Mononuclear cell (primary cell): ENCODE data around the gene SEMA3D. TPM values are rescaled to one million over a fixed set of nuclear protein-coding genes. Genes with fewer than 3 reads are reported as not detected.

Experiments
- H3K27me3 ChIP-seq: 2 replicates; pipeline ENCODE4 v1.6.0; 2011; ENCODE audit warnings: low read length, control low read depth; ENCODE audit not compliant: insufficient read depth
- H3K4me1 ChIP-seq: 2 replicates; pipeline ENCODE4 v1.5.1; 2011; ENCODE audit warnings: mild to moderate bottlenecking, low read length, control low read depth; ENCODE audit not compliant: insufficient read depth
- H3K4me3 ChIP-seq: 2 replicates; pipeline ENCODE4 v1.5.1; 2011; ENCODE audit warnings: mild to moderate bottlenecking, low read length, moderate library complexity
- H3K9me3 ChIP-seq: 2 replicates; pipeline ENCODE4 v1.5.1; 2011; ENCODE audit warnings: low read depth, mild to moderate bottlenecking, control low read depth, low read length
- total RNA-seq: library from RNA; depleted of rRNA; stranded (reverse); fragments of >200 nt; gene quantifications from one replicate; pipeline ENCODE4 v1.2.3, GENCODE V29; 2012

SEMA3D gene
- total RNA-seq, 1 donor = 0.21 TPM

- H3K9me3 ChIP-seq = no peaks in the 10 kb centered on the region
- no peaks in the 10 kb centered on the region for H3K27me3 ChIP-seq
- H3K4me1 ChIP-seq = no peaks in the 10 kb centered on the region
- no peak overlapping the region for H3K4me3 ChIP-seq
These were observed 22.5 kb downstream of the SEMA3D start for GRCh38 chr7:85164376-85164775.

- Histone ChIP-seq H3K4me1 (no peaks in the 10 kb centered on the region), H3K9me3 (no peaks in the 10 kb centered on the region), H3K4me3 (no peak overlapping the region), H3K27me3 (no peaks in the 10 kb centered on the region)
These were observed 24.1 kb downstream of the SEMA3D start for GRCh38 chr7:85162721-85163120.

- H3K4me3 ChIP-seq = no peak overlapping the region
- no peaks in the 10 kb centered on the region for H3K27me3 ChIP-seq
These were observed 26.6 kb downstream of the SEMA3D start for GRCh38 chr7:85160223-85160622.

GRCh38 chr7:85159003-85159402 is 27.9 kb downstream of the SEMA3D start:
- H3K4me3 ChIP-seq = no peak overlapping the region
- H3K9me3 ChIP-seq = no peaks in the 10 kb centered on the region
- no peaks in the 10 kb centered on the region for H3K27me3 ChIP-seq
- no peaks in the 10 kb centered on the region for H3K4me1 ChIP-seq

More at GRCh38 chr7:85160223-85160622, 26.6 kb downstream of the SEMA3D start:
- H3K4me1 ChIP-seq = no peaks in the 10 kb centered on the region
- no peaks in the 10 kb centered on the region for H3K9me3 ChIP-seq

- H3K27me3 ChIP-seq = no peaks in the 10 kb centered on the region
- H3K4me3 ChIP-seq = no peak overlapping the region
- H3K9me3 ChIP-seq = no peaks in the 10 kb centered on the region
- no peaks in the 10 kb centered on the region for H3K4me1 ChIP-seq
These were observed 30.1 kb downstream of the SEMA3D start for GRCh38 chr7:85156661-85157208.

- Histone ChIP-seq H3K4me3 (no peak overlapping the region), H3K4me1 (no peaks in the 10 kb centered on the region), H3K9me3 (no peaks in the 10 kb centered on the region), H3K27me3 (no peaks in the 10 kb centered on the region)
These were observed 32.4 kb downstream of the SEMA3D start for GRCh38 chr7:85154282-85154937.

- Histone ChIP-seq H3K4me3 (no peak overlapping the region), H3K27me3 (no peaks in the 10 kb centered on the region), H3K9me3 (no peaks in the 10 kb centered on the region), H3K4me1 (no peaks in the 10 kb centered on the region)
These were observed 33.1 kb downstream of the SEMA3D start for GRCh38 chr7:85153715-85154114.

GRCh38 chr7:85150624-85151023 is 36.2 kb downstream of the SEMA3D start:
- no peaks in the 10 kb centered on the region for H3K9me3 ChIP-seq
- no peaks in the 10 kb centered on the region for H3K27me3 ChIP-seq
- no peaks in the 10 kb centered on the region for H3K4me1 ChIP-seq
- H3K4me3 ChIP-seq = no peak overlapping the region

- no peak overlapping the region for H3K4me3 ChIP-seq
- no peaks in the 10 kb centered on the region for H3K9me3 ChIP-seq
- no peaks in the 10 kb centered on the region for H3K4me1 ChIP-seq
- H3K27me3 ChIP-seq = no peaks in the 10 kb centered on the region
These were observed 42.1 kb downstream of the SEMA3D start for GRCh38 chr7:85144771-85145170.

- H3K27me3 ChIP-seq = no peaks in the 10 kb centered on the region
These were observed 50.9 kb downstream of the SEMA3D start for GRCh38 chr7:85135977-85136376.

GRCh38 chr7:85133560-85133959 is 53.3 kb downstream of the SEMA3D start:
- H3K4me1 ChIP-seq = no peaks in the 10 kb centered on the region
- H3K4me3 ChIP-seq = no peak overlapping the region
- no peaks in the 10 kb centered on the region for H3K9me3 ChIP-seq
- H3K27me3 ChIP-seq = no peaks in the 10 kb centered on the region

More at GRCh38 chr7:85135977-85136376, 50.9 kb downstream of the SEMA3D start:
- Histone ChIP-seq H3K9me3 (no peaks in the 10 kb centered on the region), H3K4me1 (no peaks in the 10 kb centered on the region), H3K4me3 (no peak overlapping the region)

- Histone ChIP-seq H3K4me3 (no peak overlapping the region), H3K27me3 (no peaks in the 10 kb centered on the region), H3K9me3 (no peaks in the 10 kb centered on the region), H3K4me1 (no peaks in the 10 kb centered on the region)
These were observed 53.9 kb downstream of the SEMA3D start for GRCh38 chr7:85133006-85133405.

GRCh38 chr7:85130702-85131101 is 56.2 kb downstream of the SEMA3D start:
- Histone ChIP-seq H3K4me1 (no peaks in the 10 kb centered on the region), H3K4me3 (no peak overlapping the region), H3K27me3 (no peaks in the 10 kb centered on the region), H3K9me3 (no peaks in the 10 kb centered on the region)

GRCh38 chr7:85126383-85126782 is 60.5 kb downstream of the SEMA3D start:
- Histone ChIP-seq H3K4me1 (no peaks in the 10 kb centered on the region), H3K27me3 (no peaks in the 10 kb centered on the region), H3K4me3 (no peak overlapping the region), H3K9me3 (no peaks in the 10 kb centered on the region)

- Histone ChIP-seq H3K4me1 (no peaks in the 10 kb centered on the region), H3K4me3 (no peak overlapping the region)
These were observed 61.2 kb downstream of the SEMA3D start for GRCh38 chr7:85125651-85126131.

GRCh38 chr7:85125176-85125575 is 61.7 kb downstream of the SEMA3D start:
- Histone ChIP-seq H3K4me3 (no peak overlapping the region), H3K27me3 (no peaks in the 10 kb centered on the region), H3K9me3 (no peaks in the 10 kb centered on the region), H3K4me1 (no peaks in the 10 kb centered on the region)

More at GRCh38 chr7:85125651-85126131, 61.2 kb downstream of the SEMA3D start:
- Histone ChIP-seq H3K9me3 (no peaks in the 10 kb centered on the region), H3K27me3 (no peaks in the 10 kb centered on the region)
